ENCODE data around the gene RIOK2.
"Not testable (repeated sequence)": the region's sequence is repeated elsewhere in the genome, so short reads cannot be mapped to it uniquely, and the experiment has no call there.

The RIOK2 gene

DNA sequence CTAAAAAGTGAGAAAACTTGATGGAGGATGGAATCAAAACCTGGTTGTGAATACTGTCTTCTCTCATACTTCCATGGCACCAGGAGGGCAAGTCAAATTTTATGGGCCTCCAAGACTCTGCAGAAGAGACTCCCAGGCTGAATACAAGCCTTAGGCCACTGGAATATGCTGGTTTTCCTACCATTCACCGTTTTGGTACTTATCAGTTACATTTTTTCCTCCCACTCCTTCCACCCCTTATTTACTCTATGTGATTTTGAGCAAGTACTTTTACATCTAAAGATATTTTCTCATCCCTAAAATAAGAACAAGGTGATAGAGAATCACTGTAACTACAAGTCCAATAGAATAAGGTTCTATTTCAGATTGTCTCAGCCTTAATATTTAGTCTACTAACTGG is 32.6 kb downstream of the RIOK2 start:
- Histone ChIP-seq H3K4me1 (ENCODE audit: insufficient read depth, low read length) (no peaks in the 10 kb centered on the region), H3K9ac (ENCODE audit: low read depth, low read length) (no peak overlapping the region), H3K9me3 (ENCODE audit: control insufficient read depth, insufficient read depth, low read length) (no peaks in the 10 kb centered on the region), H3K36me3 (ENCODE audit: insufficient read depth, low read length) (no peaks in the 10 kb centered on the region)

DNA sequence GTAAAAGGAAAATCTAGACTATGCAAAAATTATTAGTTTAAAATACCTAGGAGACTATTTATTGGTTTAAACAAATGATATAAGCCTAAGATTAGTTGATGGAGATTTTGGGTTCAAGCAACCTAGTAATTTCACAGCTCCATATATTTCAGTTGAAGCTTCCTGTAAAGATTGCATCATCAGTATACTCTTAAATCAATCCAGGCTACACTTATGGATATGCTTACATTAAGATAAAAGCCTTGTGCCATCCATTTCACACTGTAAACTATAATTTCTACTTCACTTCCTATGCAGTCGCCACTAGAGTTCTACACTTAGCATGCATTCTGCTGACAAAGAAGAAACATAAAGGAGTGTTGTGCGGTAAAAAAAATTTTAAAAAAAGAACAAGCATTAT is 33.3 kb downstream of the RIOK2 start:
- Histone ChIP-seq H3K9me3 (ENCODE audit: control insufficient read depth, insufficient read depth, low read length) (no peaks in the 10 kb centered on the region), H3K4me1 (ENCODE audit: insufficient read depth, low read length) (no peaks in the 10 kb centered on the region), H3K9ac (ENCODE audit: low read depth, low read length) (no peak overlapping the region), H3K36me3 (ENCODE audit: insufficient read depth, low read length) (no peaks in the 10 kb centered on the region)

DNA sequence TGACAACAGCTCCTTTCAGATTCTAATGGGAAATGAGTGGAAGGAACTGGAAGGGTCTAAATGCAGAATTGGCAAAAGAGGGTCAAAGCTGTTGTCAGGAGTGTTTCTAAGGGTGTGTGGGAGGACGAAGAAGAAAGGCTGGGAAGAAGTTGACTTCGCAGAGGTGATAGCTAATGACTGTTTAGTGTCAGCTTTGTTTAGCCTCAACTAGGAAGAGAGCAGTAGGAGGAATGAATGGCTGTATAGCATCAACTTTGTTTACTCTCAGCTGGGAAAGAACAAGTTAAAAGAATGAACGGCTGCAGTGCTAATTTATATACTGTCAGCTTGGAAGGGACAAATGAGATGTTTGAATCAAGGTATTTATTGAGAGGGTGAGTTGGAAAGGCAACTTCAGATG is 34.8 kb downstream of the RIOK2 start:
- no peak overlapping the region for H3K9ac ChIP-seq (ENCODE audit: low read depth, low read length)
- H3K4me1 ChIP-seq (ENCODE audit: insufficient read depth, low read length), result no peaks in the 10 kb centered on the region
- no peaks in the 10 kb centered on the region for H3K36me3 ChIP-seq (ENCODE audit: insufficient read depth, low read length)
- H3K9me3 ChIP-seq (ENCODE audit: control insufficient read depth, insufficient read depth, low read length), result no peaks in the 10 kb centered on the region

DNA sequence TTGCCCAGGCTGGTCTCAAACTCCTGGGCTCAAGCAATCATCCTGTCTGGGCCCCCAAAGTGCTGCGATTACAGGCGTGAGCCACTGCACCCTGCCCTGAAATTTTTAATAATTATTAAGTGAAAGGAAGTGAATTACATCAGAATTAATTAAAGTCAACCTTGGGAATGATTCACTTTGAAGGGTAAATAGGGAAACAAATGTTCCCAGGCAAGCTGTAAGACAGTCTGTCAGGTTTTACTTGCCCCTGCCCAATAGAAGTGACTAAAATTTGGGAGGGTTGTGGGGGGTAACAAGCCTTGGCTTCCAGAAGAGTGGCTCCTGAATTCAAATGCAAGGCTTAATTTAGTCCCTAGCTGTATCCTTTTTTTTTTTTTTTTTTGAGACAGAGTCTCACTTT is 39.3 kb downstream of the RIOK2 start:
- no peaks in the 10 kb centered on the region for H3K9me3 ChIP-seq (ENCODE audit: control insufficient read depth, insufficient read depth, low read length)
- H3K4me1 ChIP-seq (ENCODE audit: insufficient read depth, low read length), result peaks cover 9% of the 10 kb centered on the region
- H3K36me3 ChIP-seq (ENCODE audit: insufficient read depth, low read length), result no peaks in the 10 kb centered on the region
- no peak overlapping the region for H3K9ac ChIP-seq (ENCODE audit: low read depth, low read length)

DNA sequence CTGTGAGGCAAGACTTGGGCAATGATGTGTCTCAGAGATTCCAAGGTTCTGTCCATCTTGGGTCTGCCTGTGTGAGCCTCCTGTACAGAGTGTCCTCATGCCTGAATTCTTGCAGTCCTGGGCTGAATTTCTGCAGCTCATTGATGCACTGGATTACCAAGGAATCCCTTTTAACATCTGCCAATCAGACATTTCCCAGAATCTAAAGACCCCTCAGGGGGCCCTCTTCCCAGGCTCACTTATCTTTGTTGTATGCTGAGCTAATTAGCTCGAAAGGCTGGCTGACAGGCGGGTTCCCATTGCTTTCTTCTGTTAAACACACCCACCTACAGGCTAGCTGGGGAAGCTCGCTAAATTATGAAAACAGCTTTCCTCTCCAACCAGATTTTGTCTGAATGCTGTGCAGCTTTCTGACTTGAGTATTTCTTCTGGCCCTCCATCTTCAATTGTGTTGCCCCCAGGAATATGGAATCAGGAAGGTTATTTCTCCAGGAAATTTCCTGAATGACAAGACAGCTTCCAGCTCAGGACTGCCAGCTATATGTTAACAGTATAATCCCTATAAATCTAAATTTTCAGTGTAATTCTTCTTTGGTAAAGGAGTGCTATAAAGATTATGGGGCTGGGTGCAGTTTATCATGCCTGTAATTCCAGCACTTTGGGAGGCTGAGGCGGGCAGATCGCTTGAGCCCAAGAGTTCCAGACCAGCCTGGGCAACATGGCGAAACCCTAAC is 40.4 kb downstream of the RIOK2 start, which contains the start of gene LIX1:
Gene LIX1 (minus strand): TSS at position 91 of the 734 bp plus-strand sequence. CDS start 35 bp downstream, at position 56.
- Histone ChIP-seq H3K9ac (ENCODE audit: low read depth, low read length) (no peak within 1 kb of the TSS), H3K36me3 (ENCODE audit: insufficient read depth, low read length) (no peaks in the 10 kb centered on the region), H3K9me3 (ENCODE audit: control insufficient read depth, insufficient read depth, low read length) (no peaks in the 10 kb centered on the region), H3K4me1 (ENCODE audit: insufficient read depth, low read length) (peaks cover 9% of the 10 kb centered on the region)

DNA sequence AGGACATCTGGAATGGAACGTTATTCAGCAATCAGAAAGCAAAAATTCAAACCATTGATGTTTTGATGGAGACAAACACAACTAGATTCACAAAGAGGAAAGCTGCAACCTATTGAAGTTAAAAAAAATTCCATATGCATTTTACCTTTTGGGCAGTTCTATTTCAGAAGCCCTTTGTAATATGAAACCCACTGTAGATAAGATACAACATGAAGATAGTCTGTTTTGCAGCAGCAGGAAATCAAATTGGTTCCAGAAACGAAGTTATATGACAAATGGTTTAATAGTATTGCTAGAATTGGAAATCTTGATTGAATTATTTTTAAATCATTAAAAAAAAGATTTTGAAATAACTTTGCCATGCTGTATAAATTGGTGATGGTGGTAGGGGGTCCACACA is 41.5 kb downstream of the RIOK2 start:
- Histone ChIP-seq H3K9me3 (ENCODE audit: control insufficient read depth, insufficient read depth, low read length) (no peaks in the 10 kb centered on the region), H3K36me3 (ENCODE audit: insufficient read depth, low read length) (no peaks in the 10 kb centered on the region), H3K4me1 (ENCODE audit: insufficient read depth, low read length) (peaks cover 9% of the 10 kb centered on the region), H3K9ac (ENCODE audit: low read depth, low read length) (no peak overlapping the region)

DNA sequence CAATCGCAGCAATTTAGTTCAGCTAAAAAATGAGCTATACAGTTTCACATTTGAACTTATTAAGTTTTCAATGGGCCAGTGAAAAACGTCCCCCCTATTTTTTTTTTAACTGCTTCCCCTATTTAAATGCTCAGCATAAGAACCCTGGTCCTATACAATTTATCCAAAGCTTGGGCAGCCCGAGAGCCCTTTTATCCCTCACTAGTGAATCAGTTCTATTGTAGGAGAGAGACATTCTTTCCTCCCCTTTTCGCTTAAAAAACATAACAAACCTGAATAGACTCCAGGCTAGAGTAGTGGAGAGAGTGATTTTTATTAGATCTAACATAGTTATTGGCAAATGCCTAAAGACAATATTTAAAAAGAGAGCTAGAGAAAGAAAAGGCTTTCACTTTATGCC is 42.0 kb downstream of the RIOK2 start:
- Histone ChIP-seq H3K9me3 (ENCODE audit: control insufficient read depth, insufficient read depth, low read length) (no peaks in the 10 kb centered on the region), H3K4me1 (ENCODE audit: insufficient read depth, low read length) (peaks cover 9% of the 10 kb centered on the region), H3K36me3 (ENCODE audit: insufficient read depth, low read length) (no peaks in the 10 kb centered on the region), H3K9ac (ENCODE audit: low read depth, low read length) (no peak overlapping the region)

DNA sequence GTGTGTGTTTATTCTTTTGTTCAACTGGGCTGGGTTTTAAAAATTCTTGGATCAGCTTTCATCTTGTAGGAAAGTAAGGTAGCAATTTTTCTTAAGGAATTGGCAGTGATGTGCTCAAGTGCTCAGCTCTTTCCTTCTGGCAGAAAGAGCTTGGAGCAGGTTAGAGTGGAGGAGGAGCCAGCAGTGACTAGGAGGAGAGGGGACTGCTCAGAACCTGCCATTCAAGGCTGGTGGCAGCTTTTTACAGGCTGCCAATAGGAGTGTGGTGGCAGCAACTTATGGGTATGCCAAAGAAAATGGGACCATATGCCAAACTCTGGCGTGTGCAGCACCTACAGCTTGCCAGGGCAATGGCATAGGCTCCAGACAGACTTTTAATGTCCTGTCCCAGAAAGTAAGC is 42.8 kb downstream of the RIOK2 start:
- not testable (repeated sequence) for H3K9me3 ChIP-seq (ENCODE audit: control insufficient read depth, insufficient read depth, low read length); H3K9ac ChIP-seq (ENCODE audit: low read depth, low read length); H3K36me3 ChIP-seq (ENCODE audit: insufficient read depth, low read length)
- H3K4me1 ChIP-seq (ENCODE audit: insufficient read depth, low read length), result peaks cover 11% of the 10 kb centered on the region

DNA sequence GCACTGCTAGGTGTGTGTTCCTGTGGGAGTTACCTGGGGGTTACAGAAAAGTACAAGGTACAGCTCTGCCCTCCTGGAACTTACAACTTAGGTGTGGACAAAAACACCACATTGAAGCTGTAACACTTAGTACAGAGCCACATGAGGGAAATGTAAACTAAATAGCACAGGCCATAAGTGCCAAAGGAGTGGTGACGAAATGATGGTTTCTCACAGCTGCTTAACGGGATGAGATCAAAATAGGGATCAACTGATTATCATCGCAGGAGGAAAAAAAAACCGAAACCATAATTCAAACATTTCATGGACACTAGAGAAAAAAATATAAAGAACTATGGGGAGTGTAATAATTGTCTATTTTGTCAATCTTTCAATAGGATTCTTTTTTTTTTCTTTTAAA is 46.6 kb downstream of the RIOK2 start:
- H3K4me1 ChIP-seq (ENCODE audit: insufficient read depth, low read length), result peaks cover 14% of the 10 kb centered on the region

DNA sequence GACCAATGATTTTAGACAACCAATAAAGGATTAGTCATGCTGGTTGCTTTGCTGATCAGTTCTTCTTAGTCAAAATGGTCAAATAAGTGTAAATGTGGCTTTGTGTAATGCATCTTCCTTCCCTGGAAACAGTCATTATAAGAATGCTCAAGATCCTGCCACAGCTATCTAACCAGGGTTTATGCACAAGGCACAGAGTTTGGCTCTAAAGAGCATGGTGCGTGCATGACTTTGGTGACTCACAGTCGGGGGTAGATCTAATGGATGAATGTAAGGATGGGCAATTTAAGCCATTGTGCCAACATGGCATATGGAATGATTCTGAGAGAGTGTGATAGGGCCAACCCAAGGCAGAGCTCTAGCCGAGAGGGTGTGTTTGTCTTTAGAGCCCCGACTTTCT is 47.2 kb downstream of the RIOK2 start:
- H3K4me1 ChIP-seq (ENCODE audit: insufficient read depth, low read length), result peaks cover 11% of the 10 kb centered on the region; the same call in 1 of the 2 replicates
- H3K9ac ChIP-seq (ENCODE audit: low read depth, low read length), result no peak overlapping the region
- H3K36me3 ChIP-seq (ENCODE audit: insufficient read depth, low read length), result no peaks in the 10 kb centered on the region
- H3K9me3 ChIP-seq (ENCODE audit: control insufficient read depth, insufficient read depth, low read length), result no peaks in the 10 kb centered on the region

More for the DNA sequence above, 46.6 kb downstream of the RIOK2 start:
- Histone ChIP-seq H3K36me3 (ENCODE audit: insufficient read depth, low read length) (no peaks in the 10 kb centered on the region), H3K9me3 (ENCODE audit: control insufficient read depth, insufficient read depth, low read length) (no peaks in the 10 kb centered on the region), H3K9ac (ENCODE audit: low read depth, low read length) (no peak overlapping the region)

DNA sequence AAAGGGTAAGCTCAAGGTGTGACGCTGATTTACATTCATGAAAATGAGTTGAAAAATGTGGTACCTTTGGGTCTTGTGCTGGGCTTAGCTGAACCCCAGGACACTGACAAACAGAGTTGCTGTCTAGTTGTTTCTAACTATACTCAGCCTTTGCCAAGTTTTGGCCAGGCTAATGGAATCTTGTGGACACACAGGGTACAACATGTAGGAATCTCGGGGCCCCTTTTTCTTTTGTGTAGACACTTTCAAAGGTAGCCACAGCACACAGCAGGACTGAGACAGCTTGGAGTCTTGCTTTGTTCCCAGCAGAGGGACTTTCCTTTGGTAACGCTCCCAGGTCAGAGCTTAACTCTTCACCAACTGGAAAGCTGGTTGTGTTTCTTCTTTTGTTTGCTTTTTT is 48.4 kb downstream of the RIOK2 start:
- peak overlapping the region; percentile 19; the same call in 1 of the 2 replicates for H3K9ac ChIP-seq (ENCODE audit: low read depth, low read length)

DNA sequence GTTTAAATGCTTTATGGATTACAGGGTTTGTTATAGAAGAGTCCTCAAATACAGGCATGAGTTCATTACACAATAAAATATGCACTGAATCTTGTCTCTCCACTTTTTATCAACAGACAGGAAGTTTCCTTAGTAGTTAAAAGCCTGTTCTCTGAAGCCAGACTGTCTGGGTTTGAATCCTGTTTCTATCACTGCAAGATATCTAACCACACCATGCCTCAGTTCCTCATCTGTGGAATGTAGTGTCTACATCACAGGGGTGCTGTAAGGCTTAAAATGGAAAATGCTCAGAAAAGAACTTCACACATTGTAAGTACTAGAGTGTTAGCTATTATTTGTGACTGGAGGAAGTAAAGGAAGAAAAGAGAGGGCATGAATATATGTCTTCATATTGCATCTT is 49.9 kb downstream of the RIOK2 start:
- Histone ChIP-seq H3K9ac (ENCODE audit: low read depth, low read length) (no peak overlapping the region), H3K36me3 (ENCODE audit: insufficient read depth, low read length) (no peaks in the 10 kb centered on the region), H3K4me1 (ENCODE audit: insufficient read depth, low read length) (peaks cover 11% of the 10 kb centered on the region; the same call in 1 of the 2 replicates), H3K9me3 (ENCODE audit: control insufficient read depth, insufficient read depth, low read length) (no peaks in the 10 kb centered on the region)

More for the DNA sequence above, 48.4 kb downstream of the RIOK2 start:
- H3K9me3 ChIP-seq (ENCODE audit: control insufficient read depth, insufficient read depth, low read length), result no peaks in the 10 kb centered on the region
- H3K36me3 ChIP-seq (ENCODE audit: insufficient read depth, low read length), result no peaks in the 10 kb centered on the region
- H3K4me1 ChIP-seq (ENCODE audit: insufficient read depth, low read length), result peaks cover 11% of the 10 kb centered on the region; the same call in 1 of the 2 replicates

DNA sequence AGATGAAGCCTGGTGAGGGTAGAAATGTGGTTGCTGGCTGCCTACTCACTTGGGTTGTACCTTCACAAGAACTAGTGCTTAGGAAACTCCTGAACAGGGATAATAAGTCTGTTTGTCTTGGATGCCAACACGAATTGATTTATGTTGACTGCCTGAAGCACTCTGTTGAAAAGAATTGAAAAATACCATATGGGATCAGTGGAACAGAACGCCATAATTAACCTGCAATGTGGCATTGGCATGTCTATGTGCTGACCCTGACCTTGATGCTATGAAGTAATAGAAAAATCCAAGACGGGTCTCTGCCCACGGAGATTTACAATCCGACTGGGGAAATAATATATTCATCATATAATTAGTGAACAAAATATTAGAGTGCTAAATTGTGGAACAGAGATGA is 51.1 kb downstream of the RIOK2 start:
- Histone ChIP-seq H3K9ac (ENCODE audit: low read depth, low read length) (no peak overlapping the region), H3K4me1 (ENCODE audit: insufficient read depth, low read length) (peaks cover 11% of the 10 kb centered on the region; the same call in 1 of the 2 replicates), H3K36me3 (ENCODE audit: insufficient read depth, low read length) (no peaks in the 10 kb centered on the region), H3K9me3 (ENCODE audit: control insufficient read depth, insufficient read depth, low read length) (no peaks in the 10 kb centered on the region)

DNA sequence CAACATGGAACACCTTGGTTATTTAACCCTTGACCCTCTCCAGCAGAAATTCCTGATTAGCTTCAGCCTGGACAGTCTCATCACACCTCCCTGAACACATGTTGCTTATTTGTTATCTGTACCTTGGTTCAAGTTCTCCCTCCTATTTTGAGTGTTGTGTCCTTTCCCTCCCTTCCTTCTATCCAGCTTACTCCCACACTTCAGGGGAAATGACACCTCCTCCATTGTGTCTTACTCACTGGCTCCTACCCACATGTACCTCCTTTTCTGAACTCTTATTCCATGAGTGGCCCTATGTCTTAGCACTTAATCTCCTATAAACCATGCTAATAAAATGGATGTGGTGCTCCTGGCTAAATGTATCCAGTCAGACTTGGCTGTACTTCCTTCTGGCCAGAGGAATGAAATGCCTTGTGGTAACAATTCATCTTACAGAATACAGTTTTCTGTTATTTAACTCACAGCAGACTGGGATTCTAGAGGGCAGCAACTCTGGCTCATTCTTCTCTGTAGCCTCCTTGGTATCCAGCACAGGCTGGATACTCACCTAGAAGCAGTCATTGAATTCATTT is 51.8 kb downstream of the RIOK2 start:
- no peaks in the 10 kb centered on the region for H3K9me3 ChIP-seq (ENCODE audit: control insufficient read depth, insufficient read depth, low read length)
- no peak overlapping the region for H3K9ac ChIP-seq (ENCODE audit: low read depth, low read length)
- no peaks in the 10 kb centered on the region for H3K36me3 ChIP-seq (ENCODE audit: insufficient read depth, low read length)
- peaks cover 11% of the 10 kb centered on the region; the same call in 1 of the 2 replicates for H3K4me1 ChIP-seq (ENCODE audit: insufficient read depth, low read length)

DNA sequence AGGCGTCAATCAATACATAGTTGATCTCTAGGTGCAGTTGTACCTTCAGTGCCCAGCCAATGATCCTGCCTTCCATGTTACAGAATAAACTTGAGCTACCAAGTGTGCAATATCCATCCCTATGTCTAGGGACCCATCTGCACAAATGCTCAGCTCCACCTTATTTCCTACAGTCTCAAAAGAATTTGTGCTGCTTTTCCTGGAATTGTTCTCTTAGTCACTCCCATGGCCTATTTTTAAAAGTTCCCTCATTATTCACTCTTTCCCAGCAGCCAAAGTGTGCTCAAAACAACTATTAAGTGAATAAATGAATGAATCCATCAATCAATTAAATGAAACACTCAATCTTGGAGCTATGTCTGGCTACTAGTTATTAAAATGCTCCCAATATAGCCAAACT is 55.3 kb downstream of the RIOK2 start:
- no peak overlapping the region for H3K9ac ChIP-seq (ENCODE audit: low read depth, low read length)
- H3K36me3 ChIP-seq (ENCODE audit: insufficient read depth, low read length), result no peaks in the 10 kb centered on the region
- H3K9me3 ChIP-seq (ENCODE audit: control insufficient read depth, insufficient read depth, low read length), result no peaks in the 10 kb centered on the region
- H3K4me1 ChIP-seq (ENCODE audit: insufficient read depth, low read length), result peaks cover 10% of the 10 kb centered on the region
